Activated gamma-delta T cell (primary cell): ENCODE results near the gene KIF16B.

Source experiments
- DNase-seq: peaks from one replicate; lab custom pipeline; 2025; lab: John Stamatoyannopoulos, UW

The KIF16B gene

DNA sequence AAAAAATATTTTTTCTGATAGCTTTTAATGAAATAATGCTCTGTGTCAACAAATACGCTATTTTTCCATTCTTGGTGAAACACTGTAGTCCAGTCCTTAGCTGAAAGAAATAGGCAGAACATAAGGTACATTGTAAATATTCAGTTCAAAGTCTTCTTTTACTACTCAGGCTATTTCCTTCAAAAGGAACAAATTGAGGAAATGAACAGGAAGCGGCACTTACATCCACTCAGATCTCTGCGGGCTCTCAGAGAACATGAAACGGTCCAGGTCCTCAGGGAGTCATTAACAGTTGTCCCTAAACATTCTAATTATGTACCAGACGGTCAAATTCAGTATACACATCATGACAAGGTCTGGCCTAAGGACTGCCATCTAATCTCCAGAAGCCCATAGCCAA lies 212.6 kb downstream of the KIF16B start:
- no peak for DNase-seq

- DNase-seq, result no peak
These were observed 219.8 kb downstream of the KIF16B start for GRCh38 chr20:16353417-16353781.

GRCh38 chr20:16352751-16353416 lies 220.4 kb downstream of the KIF16B start:
- no peak for DNase-seq

GRCh38 chr20:16352321-16352720 lies 220.9 kb downstream of the KIF16B start:
- no peak for DNase-seq

GRCh38 chr20:16351415-16351814 lies 221.8 kb downstream of the KIF16B start:
- DNase-seq, result no peak

- no peak for DNase-seq
These were observed 222.8 kb downstream of the KIF16B start for GRCh38 chr20:16350465-16350864.

DNA sequence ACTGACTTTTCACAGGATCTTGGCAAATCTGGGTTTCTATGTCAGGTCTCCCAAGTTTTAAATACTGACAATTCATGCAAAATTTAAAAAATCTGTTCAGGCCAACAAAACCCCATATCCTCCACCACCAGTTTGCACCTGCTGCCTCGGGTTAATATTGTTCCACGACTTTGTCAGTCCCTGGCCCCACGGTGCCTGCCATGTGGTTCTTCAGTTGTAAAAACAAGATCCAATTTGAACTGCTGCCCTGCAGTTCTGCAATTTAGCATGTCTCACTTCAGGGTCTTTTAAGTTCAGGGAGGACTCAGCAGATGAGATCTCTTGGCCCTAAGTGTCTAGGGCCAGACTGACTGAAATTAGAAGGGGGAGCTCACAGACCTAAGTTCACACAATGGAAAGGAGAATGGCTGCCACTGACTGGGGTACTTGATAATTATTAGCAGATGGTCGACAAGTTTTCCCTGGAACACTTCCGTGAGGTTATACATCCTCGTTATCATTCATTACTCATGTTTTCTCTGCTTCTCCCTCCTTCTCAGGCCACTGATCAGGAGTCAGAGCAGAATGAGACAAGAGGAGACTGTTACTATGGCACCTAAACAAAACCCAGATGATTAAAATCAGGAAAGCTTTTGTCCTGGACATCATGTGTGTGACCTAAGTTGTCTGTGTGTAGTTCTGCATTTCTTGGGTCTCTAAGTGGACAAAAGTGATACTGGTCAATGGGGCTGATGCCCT lies 223.6 kb downstream of the KIF16B start:
- no peak for DNase-seq

DNA sequence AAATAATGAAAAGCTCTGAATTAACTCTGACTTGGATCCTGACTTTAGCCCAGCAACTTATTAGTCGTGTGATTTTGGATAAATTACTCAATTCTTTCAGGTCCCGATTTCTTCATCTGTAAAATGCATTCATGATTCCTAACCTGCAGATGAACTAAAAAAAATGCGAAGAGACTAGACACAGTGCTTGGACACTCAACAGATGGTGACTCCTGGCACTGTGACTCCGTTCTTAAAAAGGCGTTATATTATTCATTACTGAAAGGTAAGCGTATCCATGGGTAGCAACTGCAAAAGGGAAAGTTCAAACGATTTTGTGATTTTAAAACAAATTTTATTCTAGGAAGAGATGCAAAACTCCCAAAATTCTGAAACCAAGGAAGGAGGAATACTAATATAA lies 226.3 kb downstream of the KIF16B start:
- DNase-seq, result no peak

DNA sequence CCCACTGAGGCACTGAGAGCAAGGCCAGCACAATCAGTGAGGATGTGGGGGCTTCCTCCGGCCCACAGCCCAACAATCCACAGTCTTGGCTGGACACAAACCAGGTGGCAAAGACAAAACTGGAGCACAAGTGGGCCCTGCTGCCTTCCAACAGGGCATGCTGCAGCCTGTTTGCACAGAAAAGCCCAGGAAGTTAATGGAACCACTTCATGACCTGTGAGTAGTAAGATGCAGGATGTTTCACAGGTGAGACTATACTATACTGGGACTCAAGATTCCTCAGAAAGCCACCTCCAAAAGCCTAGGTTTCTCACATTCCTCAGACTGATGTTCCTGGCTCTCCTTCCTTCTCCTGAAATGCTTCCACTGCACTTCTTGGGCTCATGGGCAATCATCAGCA lies 235.5 kb downstream of the KIF16B start:
- DNase-seq, result no peak

DNA sequence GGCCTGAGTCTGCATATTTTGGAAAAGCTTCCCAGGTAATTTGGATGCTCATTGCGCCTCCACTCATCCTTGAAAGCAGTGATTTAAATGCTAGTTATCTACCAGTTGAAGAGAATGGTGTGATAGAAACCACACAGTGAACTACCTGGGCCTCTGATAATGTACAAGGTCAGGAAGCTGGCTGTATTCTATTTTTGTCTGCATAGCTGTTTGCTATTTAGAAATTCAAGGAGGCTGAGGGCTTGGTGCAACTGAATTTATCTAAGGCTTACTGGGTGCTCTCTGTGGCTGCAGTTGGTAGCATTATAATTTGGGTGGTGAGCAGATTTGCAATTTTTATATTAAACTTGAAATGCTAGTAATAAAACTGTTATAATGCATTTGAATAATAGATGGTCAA lies 245.6 kb downstream of the KIF16B start:
- DNase-seq, result no peak

DNA sequence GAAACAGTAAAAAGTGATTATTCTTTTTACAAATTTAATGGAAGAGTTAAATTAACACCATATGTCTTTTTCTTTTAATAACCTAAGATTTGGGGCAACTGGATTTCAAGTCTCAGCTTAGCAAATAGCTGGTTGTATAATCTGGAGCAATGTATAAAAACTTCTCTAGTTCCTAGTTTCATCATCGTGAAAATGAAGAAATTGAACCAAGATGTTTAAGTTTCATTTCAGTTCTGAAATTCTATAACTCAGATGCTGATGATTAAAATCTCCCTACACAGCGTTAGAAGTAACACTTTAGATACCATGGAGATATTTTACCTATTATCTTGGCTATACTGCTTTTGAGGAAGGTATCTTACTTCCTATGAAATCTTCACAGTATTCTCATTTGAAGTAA lies 252.0 kb downstream of the KIF16B start:
- DNase-seq, result no peak

DNA sequence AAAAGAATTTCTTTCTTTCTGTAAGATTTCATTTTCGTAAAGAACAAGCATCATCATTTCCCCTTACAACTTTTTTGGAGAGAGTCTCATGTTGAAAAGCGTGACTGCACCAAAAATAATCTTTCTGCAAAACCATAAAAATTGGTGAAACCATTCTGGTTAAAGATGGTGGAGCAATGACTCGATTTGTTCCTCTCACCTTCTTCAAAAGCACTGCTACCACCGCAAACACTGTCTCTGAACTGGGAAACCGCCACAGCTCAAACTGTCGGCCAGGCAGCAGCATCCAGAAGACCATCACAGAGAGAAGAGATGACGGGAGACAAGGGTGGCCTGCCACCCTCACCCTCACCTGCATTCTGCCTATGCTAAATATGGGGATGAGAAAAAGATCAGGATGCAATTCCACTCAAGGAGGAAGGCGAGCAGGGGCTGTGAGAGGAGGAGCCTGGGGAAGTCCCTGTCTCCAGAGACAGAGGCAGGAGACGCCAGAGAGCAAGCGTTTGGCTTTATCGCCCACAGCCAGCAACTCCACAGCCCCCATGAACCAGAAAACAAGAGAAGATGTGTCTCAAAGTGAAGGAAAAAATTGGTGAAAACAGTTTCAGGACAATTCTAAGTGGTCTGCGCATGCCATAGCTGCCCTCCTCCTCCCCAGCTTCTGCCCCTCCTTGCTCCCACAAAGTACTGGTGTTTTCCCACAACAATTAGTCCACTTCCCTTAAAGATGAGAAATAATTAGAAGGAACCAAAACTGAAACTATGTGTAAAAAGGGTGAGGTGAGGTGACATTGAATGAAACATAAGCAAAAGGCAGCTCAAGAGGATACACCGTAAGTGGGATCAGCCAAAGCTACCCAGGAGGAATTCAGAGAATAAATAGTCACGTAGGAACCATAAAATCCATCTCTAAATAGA lies 255.5 kb downstream of the KIF16B start:
- no peak for DNase-seq

- DNase-seq, result no peak
These were observed 256.7 kb downstream of the KIF16B start for GRCh38 chr20:16316513-16316912.

- no peak for DNase-seq
These were observed 258.5 kb downstream of the KIF16B start for GRCh38 chr20:16314748-16315159.

- no peak for DNase-seq
These were observed 258.9 kb downstream of the KIF16B start for GRCh38 chr20:16314320-16314719.

GRCh38 chr20:16313917-16314316 lies 259.3 kb downstream of the KIF16B start:
- no peak for DNase-seq

DNA sequence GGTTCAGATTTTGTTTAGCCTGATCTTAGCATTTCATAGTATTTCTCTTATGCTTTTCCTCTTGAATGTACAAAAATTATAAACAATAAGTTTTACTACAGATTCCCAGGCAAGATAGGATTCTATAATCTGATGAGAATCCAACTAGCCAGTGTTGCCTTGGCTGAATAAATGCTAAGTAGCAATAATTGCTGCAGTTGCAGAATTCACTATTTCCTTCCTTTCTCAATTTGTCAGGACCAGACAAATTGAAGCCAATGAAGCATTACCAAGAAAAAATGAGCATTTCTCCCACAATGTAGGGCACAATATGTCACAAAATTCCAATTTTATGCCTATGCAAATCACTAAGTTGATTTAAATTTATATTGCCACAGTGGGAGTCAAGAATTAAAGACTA lies 260.2 kb downstream of the KIF16B start:
- DNase-seq, result no peak

GRCh38 chr20:16311756-16312155 lies 261.5 kb downstream of the KIF16B start:
- DNase-seq, result no peak

- DNase-seq, result no peak
These were observed 264.5 kb downstream of the KIF16B start for GRCh38 chr20:16308754-16309153.

GRCh38 chr20:16302818-16303217 lies 270.4 kb downstream of the KIF16B start:
- DNase-seq, result no peak

GRCh38 chr20:16301986-16302385 lies 271.3 kb downstream of the KIF16B start:
- no peak for DNase-seq

- DNase-seq, result no peak
These were observed 273.4 kb downstream of the KIF16B start for GRCh38 chr20:16299897-16300296.

DNA sequence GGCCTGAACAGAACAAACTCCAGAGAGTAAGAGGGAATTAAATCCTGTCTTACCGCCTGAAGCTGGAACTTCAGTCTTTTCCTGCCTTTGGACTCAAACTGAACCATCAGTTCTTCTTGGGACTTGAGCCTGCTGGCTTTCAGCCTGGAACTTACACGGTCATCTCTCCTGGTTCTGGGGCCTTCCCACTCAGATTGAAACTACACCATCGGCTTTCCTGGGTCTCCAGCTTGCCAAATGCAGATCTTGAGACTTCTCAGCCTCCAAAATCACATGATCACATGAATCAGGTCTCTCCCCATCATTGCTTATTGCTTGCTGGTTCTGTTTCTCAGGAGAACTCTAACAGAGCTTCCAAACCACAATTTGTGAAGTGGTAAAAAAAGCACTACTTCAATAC lies 276.3 kb downstream of the KIF16B start:
- DNase-seq, result no peak
